GM18517 (cell line): ENCODE results near the gene G0S2.

ENCODE experiments used
- ATAC-seq: cut with Tn5 transposase; IDR thresholded peaks from one replicate; pipeline ENCODE4 v1.9.1; 2021; ENCODE audit warnings: mild to moderate bottlenecking, moderate library complexity; ENCODE audit not compliant: unreplicated experiment

The G0S2 gene

GRCh38 chr1:209648346-209648745 is 26.9 kb upstream of the G0S2 start:
- no peak for ATAC-seq

- no peak for ATAC-seq
These were observed 26.1 kb upstream of the G0S2 start for GRCh38 chr1:209648931-209649776.

GRCh38 chr1:209650454-209650853 is 24.8 kb upstream of the G0S2 start:
- ATAC-seq, result no peak

- peak; percentile 45 for ATAC-seq
These were observed 24.0 kb upstream of the G0S2 start for GRCh38 chr1:209651138-209651587.

- no peak for ATAC-seq
These were observed 23.0 kb upstream of the G0S2 start, which contains the start of gene LAMB3 for GRCh38 chr1:209652121-209652735. Gene LAMB3, minus strand, starts transcription at chr1:209652425. Its CDS starts 1,481 bp downstream, at chr1:209650944.

- ATAC-seq, result no peak
These were observed 22.3 kb upstream of the G0S2 start for GRCh38 chr1:209652873-209653401.

- ATAC-seq, result no peak
These were observed 21.3 kb upstream of the G0S2 start for GRCh38 chr1:209653915-209654351.

- no peak for ATAC-seq
These were observed 19.6 kb upstream of the G0S2 start for GRCh38 chr1:209655411-209656231.

- ATAC-seq, result no peak
These were observed 17.9 kb upstream of the G0S2 start for GRCh38 chr1:209657140-209657879.

- ATAC-seq, result no peak
These were observed 17.3 kb upstream of the G0S2 start for GRCh38 chr1:209657918-209658317.

GRCh38 chr1:209659909-209660308 is 15.3 kb upstream of the G0S2 start:
- peak; percentile 91 for ATAC-seq

GRCh38 chr1:209661071-209661470 is 14.1 kb upstream of the G0S2 start:
- ATAC-seq, result no peak

- ATAC-seq, result no peak
These were observed 12.3 kb upstream of the G0S2 start for GRCh38 chr1:209662879-209663327.

GRCh38 chr1:209667103-209667502 is 8.1 kb upstream of the G0S2 start:
- no peak for ATAC-seq

- no peak for ATAC-seq
These were observed 7.5 kb upstream of the G0S2 start for GRCh38 chr1:209667708-209668107.

- no peak for ATAC-seq
These were observed 4.7 kb upstream of the G0S2 start for GRCh38 chr1:209670441-209671082.

- ATAC-seq, result peak; percentile 92
These were observed 2.2 kb upstream of the G0S2 start for GRCh38 chr1:209672705-209673630.

- no peak for ATAC-seq
These were observed 1.4 kb upstream of the G0S2 start for GRCh38 chr1:209673631-209674417.
